Measurements from ENCODE around the gene PHLDA2. TPM values are rescaled to one million over a fixed set of nuclear protein-coding genes. Genes with fewer than 3 reads are reported as not detected.

PHLDA2 gene
- total and polyA plus RNA-seq, 2 donors (not counting 1 experiment from before 2014, with no cell fraction given) = 1.4 TPM; not detected in 1

DNA sequence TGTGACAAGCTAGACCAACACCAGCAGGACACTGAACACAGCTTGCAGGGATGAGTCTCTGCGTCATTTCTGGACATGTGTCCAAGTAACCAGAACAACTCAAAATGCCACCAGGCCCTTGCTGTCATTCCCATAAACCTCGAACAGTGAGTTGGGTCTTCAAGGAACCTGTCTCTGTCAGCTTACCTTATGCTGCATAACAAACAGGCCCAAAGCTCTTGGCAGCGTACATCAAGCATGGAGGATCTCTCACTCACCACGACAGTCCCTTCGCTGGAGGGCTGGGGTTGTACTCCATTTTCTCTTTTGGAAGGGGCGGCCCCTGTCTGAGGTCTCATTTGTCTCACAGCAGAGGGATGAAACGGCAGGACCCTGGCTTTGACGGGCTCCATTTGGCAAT, 50.4 kb downstream of the PHLDA2 start:
- peaks cover 0 to 23% (median 0%) of the 10 kb centered on the region in 3 donors for H3K9me3 ChIP-seq (ENCODE audit: control extremely low read depth in 1 of 3, control insufficient read depth in 2 of 3, insufficient read depth in 1 of 3, low read length in 2 of 3)
- intact Hi-C loops (cut with micrococcal nuclease) = no loop called here
- no peak overlapping the region for H3K4me2 ChIP-seq (replicated peaks; ENCODE audit: low read depth, low read length, poor library complexity, severe bottlenecking)
- H3K4me1 ChIP-seq (ENCODE audit: control insufficient read depth in 2 of 2, insufficient read depth in 2 of 2, low read length in 2 of 2) = peaks cover 3% of the 10 kb centered on the region in 2 donors
- no peak overlapping the region for H2AFZ ChIP-seq (ENCODE audit: insufficient read depth, low read depth, low read length, poor library complexity, severe bottlenecking)
- H3K4me3 ChIP-seq (ENCODE audit: control extremely low read depth in 1 of 5, extremely low read depth in 1 of 5, insufficient read depth in 1 of 5, low read depth in 2 of 5, low read length in 4 of 5) = no peak overlapping the region
- no peak overlapping the region for H3K27ac ChIP-seq (ENCODE audit: low read length in 2 of 2)
- H3K36me3 ChIP-seq (replicated peaks in 1 of 2; ENCODE audit: control extremely low read depth in 1 of 2, control insufficient read depth in 1 of 2, extremely low read depth in 1 of 2, insufficient read depth in 2 of 2, low read length in 1 of 2) = no peaks in the 10 kb centered on the region
- H4K20me1 ChIP-seq (ENCODE audit: control insufficient read depth, insufficient read depth, low read length, poor library complexity, severe bottlenecking) = no peaks in the 10 kb centered on the region
- Mint-ChIP-seq H3K27ac (no peak overlapping the region), H3K4me1 (peaks cover 2% of the 10 kb centered on the region), H3K27me3 (peaks cover 48% of the 10 kb centered on the region), H3K9me3 (ENCODE audit: insufficient read depth) (no peaks in the 10 kb centered on the region), H3K4me3 (no peak overlapping the region)
- H3K9ac ChIP-seq (ENCODE audit: low read length) = no peak overlapping the region
- no peak for TF ChIP-seq EZH2 (IDR thresholded peaks at IDR 0.05; ENCODE audit: borderline replicate concordance, insufficient read depth, low read depth, low read length, poor library complexity, severe bottlenecking)
- TF ChIP-seq, protein P1, sequence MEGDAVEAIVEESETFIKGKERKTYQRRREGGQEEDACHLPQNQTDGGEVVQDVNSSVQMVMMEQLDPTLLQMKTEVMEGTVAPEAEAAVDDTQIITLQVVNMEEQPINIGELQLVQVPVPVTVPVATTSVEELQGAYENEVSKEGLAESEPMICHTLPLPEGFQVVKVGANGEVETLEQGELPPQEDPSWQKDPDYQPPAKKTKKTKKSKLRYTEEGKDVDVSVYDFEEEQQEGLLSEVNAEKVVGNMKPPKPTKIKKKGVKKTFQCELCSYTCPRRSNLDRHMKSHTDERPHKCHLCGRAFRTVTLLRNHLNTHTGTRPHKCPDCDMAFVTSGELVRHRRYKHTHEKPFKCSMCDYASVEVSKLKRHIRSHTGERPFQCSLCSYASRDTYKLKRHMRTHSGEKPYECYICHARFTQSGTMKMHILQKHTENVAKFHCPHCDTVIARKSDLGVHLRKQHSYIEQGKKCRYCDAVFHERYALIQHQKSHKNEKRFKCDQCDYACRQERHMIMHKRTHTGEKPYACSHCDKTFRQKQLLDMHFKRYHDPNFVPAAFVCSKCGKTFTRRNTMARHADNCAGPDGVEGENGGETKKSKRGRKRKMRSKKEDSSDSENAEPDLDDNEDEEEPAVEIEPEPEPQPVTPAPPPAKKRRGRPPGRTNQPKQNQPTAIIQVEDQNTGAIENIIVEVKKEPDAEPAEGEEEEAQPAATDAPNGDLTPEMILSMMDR (IDR thresholded peaks at IDR 0.05) = no peak
- ChIA-PET POLR2A (no interaction called here), CTCF (interaction anchor here (0.9 to 3.8 kb wide), 3 partner anchors 9 to 347 kb away, joined by 3 to 17 read pairs (median 9); no protein-coding TSS in a partner anchor)
- 99% methylated on average over 8 of the region's 8 CpGs for WGBS (ENCODE audit: insufficient coverage)
- H3K79me2 ChIP-seq (ENCODE audit: control insufficient read depth, insufficient read depth, low read length) = no peaks in the 10 kb centered on the region
- no peak for ATAC-seq (ENCODE audit: low read depth)
- no peak for DNase-seq
- H3K27me3 ChIP-seq (replicated peaks in 1 of 4; ENCODE audit: control extremely low read depth in 1 of 4, control insufficient read depth in 3 of 4, insufficient read depth in 4 of 4, low read length in 3 of 4) = peaks cover 0 to 33% (median 7%) of the 10 kb centered on the region in 4 experiments

Small RNA genes lying within 50 kb of the gene (small RNA-seq; reads per million reads assigned to genes)
- gene SNORA54 (ENCODE audit: insufficient read length, low read depth, low replicate concordance) = 196 reads per million, percentile 96 among the genes with 10 or more reads in this experiment

Other genes starting within 250 kb of the PHLDA2 start
- gene KCNQ1OT1, start 229.4 kb downstream of the PHLDA2 start, total RNA-seq = 0.89 and 0.95 TPM in 2 replicates
- gene KCNQ1OT1, start 229.4 kb downstream of the PHLDA2 start, polyA plus RNA-seq = 0.03 and 0.06 TPM in 2 replicates
- 5.9 and 8.0 TPM in 2 replicates for gene CDKN1C, start 43.6 kb downstream of the PHLDA2 start, total RNA-seq
- gene CDKN1C, start 43.6 kb downstream of the PHLDA2 start, polyA plus RNA-seq = 0.58 and 1.1 TPM in 2 replicates
- gene NAP1L4, start 62.9 kb upstream of the PHLDA2 start, total RNA-seq = 133 and 159 TPM in 2 replicates
- gene NAP1L4, start 62.9 kb upstream of the PHLDA2 start, polyA plus RNA-seq = 62.1 and 83.6 TPM in 2 replicates
- 49.5 and 56.7 TPM in 2 replicates for gene CARS1, start 128.0 kb upstream of the PHLDA2 start, total RNA-seq
- gene CARS1, start 128.0 kb upstream of the PHLDA2 start, polyA plus RNA-seq = 31.3 and 48.7 TPM in 2 replicates
- 0.15 and 0.56 TPM in 2 replicates for gene OSBPL5, start 235.9 kb upstream of the PHLDA2 start, total RNA-seq
- 1.2 TPM in 2 replicates for gene OSBPL5, start 235.9 kb upstream of the PHLDA2 start, polyA plus RNA-seq

All from B cell (primary cell).